HG02798 (cell line): ENCODE measurements around the gene PKP4.

Source experiments
- ATAC-seq: cut with Tn5 transposase; IDR thresholded peaks from one replicate; pipeline ENCODE4 v1.9.1; 2021; ENCODE audit warnings: mild to moderate bottlenecking; ENCODE audit not compliant: unreplicated experiment, poor library complexity

Gene PKP4

DNA sequence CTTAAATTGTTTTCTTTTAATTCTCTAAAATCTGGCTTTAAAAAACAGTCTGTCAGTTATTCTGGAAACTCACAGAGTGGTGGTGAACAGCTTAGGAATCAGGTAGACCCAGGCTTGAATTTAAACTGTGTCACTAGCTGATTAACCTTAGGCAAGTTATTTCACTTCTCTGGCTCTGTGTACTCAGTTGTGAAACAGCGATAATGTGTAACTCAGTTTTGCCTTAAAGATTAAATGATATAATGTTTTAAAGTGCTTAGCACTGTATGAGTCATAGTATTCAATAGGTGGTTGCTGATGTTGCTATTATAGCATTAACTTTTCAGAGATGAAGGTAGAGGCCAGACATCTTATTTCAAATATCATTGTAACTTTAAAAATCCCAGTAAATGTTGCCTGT is 40.7 kb downstream of the PKP4 start:
- ATAC-seq: no peak

DNA sequence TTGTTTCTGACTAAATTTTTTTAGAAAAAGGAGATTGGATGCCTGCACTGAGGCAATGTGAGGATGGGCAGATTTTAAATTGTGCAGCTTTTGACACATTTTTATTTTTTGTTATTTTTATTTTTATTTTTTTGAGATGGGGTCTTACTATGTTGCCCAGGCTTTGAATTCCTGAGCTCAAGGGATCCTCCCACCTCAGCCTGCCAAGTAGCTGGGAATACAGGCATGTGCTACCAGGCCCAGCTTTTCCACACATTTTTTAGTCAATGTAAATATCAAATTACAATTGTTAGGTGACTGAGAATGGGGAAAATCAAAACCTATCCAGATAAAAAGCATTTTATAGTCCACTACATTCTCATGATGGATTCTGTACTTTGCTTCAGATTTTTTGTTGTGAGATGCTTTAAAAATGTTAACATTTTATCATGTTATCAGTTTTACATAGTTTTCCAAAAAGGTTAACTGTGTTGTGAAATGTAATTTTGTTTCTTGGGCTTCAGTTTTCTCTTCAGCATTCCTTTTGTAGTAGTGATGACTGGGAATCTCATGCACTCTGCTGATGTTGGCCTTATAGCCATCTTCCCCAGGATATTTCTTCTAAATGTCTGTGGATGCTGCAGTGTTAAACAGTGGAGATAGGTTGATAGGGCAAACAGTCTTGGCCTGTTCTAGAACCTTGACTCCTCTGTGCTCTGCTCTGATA is 41.4 kb downstream of the PKP4 start:
- ATAC-seq: no peak

DNA sequence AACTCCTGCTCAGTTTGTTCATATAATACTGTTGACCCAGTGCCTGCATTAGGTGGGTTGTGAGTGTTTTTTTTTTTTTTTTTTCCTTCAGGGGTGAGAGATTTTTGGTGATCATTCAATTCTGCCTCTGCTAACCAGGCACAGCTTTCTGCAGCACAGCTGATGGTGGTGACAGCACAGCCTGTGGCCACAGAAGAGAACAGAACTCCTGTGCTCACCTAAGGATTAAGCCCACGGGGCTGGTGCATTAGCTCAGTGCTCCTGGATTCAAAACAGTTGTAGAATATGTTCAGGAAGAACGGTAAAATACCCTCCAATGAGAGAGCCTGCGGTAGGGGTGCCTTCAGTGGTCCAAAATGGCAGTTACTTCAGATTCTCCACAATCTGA is 42.0 kb downstream of the PKP4 start:
- no peak for ATAC-seq

DNA sequence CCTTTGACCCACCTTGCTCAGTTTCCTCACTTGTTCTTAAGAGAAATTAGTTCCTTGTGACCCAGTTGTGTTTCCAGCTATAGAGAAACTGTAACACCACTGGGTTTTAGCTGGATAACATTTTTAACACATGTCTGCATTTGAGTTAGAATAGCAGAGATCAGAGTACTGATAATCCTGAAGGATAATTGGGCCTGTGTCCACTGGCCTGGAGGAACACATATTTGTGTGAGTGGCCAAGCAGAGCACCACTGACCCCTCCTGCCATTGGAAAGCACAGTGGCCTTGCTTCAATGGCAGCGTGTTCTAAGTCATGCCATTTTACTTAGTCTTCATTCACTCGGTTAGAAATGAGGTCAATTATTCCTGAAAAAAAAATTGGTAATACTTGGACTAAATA is 42.6 kb downstream of the PKP4 start:
- no peak for ATAC-seq

- ATAC-seq: no peak
Measured at GRCh38 chr2:158500333-158500732, 43.6 kb downstream of the PKP4 start.

DNA sequence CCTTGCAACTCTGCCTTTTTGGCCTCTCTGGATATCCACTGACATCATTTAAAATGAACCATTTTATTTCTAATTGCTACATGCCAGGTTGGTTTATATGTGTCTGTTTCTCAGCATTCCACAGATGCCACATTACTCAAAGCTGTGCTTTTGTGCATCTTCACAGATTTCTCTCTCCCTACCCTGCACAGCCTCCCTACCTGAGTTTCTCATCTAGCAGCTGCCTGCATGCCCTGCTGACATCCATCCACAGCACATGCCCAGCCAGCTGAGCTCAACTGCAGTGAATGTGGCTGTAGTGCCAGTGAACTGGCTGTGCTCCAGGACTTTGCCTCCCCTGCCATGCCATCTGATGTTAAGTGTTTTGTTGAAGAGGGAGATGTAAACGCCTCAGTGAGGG is 44.5 kb downstream of the PKP4 start:
- ATAC-seq: no peak

DNA sequence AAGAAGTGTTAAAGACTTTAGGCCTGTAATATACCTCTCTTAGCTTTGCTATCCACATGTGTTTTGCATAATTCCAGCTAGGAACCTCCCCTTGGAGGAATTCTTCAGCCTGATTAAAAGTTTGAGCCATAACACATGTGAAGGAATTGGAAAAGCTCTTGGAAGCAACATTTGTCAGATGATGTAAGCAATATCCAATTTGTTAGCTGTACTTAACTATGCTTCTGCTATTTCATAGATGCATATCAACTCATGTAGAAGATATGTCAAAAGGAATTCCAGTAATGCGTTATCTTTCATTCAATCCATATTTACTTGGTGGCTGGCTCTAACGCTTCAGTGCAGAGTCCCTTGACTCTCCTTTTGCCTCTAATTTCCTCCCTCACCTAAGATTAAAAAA is 46.2 kb downstream of the PKP4 start:
- no peak for ATAC-seq

DNA sequence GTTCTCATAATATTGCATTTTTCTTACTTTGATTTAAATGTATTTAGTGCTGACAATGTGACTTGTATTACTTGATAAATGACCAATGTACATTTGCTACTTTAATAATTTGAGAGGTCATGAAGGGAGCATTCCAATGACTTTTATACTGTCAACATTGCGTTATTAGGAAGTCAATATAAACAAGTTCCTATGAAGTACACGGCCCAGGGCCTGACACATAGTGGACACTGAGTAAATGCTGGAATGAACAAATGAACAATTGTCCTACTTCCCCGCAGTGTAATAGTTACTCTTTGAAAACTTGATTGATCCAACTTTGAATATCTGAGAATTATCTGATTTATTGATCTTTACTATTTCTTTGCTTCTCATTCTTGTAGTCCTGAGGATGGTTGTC is 47.3 kb downstream of the PKP4 start:
- no peak for ATAC-seq

GRCh38 chr2:158505448-158505934 is 48.7 kb downstream of the PKP4 start:
- ATAC-seq: no peak

DNA sequence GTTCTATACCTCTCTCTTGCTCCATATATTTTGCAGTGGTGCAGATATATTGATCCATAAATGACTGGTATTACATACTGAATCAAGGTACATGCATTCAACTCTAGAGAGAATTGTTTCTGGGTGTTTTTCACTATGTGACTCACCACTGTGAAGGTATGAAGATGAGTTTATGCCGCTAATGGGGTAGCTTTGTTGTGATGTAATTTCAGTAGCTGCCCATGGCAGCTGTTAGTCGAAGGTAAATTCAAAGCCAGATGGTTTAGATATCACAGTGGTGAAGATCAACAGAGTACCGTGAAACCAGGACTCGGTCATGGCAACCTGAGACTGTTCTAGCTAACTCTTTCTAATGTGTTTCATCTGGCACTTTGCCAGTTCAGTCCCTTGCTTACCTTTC is 50.4 kb downstream of the PKP4 start:
- peak; percentile 76 for ATAC-seq

DNA sequence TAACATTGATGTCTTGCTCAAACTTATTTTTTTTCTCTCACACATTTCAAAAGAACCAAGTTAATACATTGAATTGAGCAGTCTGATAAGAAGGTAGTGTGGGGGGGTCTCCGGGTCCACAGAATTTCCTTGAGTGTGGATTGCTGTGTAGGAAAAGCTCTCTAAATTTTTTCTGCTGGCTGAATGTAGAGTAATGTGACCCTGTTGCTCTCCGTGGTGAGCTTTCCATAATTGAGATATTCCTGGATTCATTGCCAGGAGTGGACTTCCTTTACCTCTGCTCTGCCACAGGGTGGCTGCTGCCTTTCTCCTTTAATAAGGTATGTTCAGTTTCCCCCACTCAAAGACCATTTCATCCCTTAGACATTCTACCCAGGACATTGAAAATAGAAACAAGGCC is 50.9 kb downstream of the PKP4 start:
- no peak for ATAC-seq

DNA sequence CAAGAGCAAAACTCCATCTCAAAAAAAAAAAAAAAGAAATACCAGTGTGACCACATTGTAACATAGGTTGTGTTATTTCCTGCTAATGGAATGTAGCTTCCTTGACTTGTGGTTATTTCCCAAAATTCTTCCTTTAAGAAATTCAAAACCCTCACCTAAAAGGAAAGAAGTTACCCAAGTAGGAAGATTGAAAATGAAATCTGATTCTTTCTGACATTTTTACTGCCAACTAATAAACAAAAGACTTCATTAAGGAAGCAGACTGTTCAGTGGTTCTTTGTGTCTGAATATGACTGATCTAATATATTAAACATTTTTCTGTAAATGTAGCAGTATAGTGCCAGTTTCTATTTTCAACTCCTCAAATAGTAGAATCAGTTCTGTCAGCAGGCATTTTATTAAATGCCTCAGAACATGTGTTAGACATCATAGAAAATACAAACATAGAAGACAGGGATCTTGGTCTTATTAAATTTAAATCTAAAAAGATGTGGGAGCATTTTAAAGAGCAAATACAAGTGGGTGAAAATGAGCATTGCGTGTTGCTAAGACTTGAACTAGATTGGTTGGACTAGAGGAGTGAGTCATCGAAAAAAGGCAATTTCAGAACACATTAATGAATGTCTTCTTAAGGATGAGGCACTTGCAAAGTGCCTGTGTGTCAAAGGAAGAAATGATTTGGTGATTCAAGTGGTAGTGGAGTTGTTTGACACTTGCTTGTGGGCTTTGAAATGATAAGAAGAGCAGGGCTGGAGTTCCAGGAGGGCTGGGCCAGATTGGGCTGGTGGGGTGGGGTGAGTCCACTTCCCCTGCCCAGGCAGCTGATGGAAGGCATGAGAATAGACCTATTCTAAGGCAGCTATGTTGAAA is 53.4 kb downstream of the PKP4 start:
- ATAC-seq: no peak

- no peak for ATAC-seq
Measured at GRCh38 chr2:158510887-158511286, 54.1 kb downstream of the PKP4 start.

DNA sequence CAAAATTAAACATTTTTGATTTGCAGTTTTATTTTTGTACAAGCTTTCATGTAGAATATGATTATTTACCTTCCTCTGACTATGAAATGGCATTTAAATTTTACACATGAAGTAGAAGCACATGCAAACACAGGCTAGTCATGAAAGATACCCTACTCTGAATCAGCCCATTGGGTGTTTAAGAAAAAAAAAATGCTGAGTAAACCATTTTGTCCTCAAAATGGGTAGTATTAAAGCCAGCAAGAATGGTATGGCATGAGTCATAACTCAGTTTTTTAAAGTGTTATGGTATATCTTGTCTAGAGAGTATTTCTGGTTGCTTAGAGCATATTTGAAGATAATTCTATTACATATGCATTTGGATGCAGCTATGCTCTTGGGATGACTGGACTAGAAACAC is 55.0 kb downstream of the PKP4 start:
- no peak for ATAC-seq

DNA sequence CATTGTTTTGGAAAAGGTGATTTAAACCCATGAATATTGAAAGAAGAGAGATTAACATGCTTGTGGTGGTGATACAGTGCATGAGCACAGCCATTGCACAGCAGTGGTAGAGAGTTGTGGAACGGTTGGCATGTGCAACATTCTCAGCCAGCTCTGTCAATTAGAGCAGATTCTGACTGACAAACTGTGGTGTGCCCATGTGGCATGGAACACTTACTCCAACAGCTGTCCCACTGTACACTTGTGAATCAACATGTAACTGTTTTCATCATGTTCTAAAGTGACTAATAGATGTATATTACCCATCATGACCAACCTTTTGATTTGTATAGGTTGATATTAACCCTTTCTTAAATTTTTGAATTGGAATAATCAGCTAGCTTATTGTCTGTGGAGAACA is 55.6 kb downstream of the PKP4 start:
- ATAC-seq: no peak

- ATAC-seq: no peak
Measured at GRCh38 chr2:158513841-158514240, 57.1 kb downstream of the PKP4 start.

DNA sequence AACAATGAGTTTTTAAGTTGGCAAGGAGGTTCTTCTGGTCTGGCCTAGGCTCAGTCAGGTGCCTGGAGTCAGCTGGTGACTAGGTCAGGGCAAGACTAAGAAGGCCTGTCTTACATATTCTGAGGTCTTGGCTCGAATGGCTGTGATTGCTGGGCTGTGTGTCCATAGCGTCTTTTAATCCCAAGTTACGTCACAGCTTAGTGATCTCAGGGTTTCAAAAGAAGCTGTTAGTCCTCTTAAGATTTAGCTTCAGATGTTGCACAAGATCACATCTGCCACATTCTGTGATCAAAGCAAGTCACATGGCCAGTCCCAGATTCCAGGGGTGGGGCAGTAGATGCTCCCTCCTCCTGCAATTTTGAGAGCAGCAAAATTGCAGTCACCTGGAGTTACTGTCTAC is 61.3 kb downstream of the PKP4 start:
- ATAC-seq: no peak

- ATAC-seq: no peak
Measured at GRCh38 chr2:158519481-158519880, 62.7 kb downstream of the PKP4 start.

DNA sequence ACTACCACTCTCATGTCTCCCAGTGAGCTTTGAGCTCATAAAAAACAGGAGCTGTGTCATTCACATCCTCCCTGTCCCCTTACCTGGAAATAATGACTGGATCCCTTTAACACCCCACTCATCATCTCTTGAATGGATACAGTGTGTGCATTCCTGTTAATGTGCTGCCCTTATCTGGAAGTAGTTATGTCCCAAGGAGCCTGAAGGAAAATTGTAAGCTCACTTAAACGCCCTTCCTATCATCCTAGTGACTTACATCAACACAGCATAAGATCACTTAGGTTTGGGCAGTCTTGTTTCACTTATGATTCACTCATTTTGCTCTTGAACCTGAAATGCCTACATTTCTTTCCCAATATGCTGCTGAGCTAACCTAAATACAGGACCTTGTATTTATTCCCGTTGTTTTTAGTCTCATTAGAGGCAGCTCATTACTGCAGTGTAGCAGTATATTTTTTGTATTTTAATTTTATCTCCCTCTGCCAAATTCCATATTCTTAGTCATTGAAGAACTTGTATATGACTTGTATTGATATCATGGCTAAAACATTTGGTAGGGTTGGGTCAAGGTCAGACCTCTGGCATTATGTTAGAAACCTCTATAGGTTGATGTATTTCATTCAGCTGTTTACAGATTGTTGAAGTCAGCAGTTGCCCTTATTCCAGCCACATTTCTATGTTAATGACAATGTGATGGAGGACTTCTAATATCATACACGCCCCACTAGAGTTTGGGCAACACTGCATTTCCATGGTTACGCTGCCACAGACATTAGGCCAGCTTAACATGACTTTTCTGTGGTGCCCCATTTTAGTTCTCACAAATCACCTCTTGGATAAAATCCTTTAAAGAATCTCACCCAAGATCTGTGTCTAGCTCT is 72.9 kb downstream of the PKP4 start:
- ATAC-seq: no peak

- no peak for ATAC-seq
Measured at GRCh38 chr2:158530829-158531228, 74.1 kb downstream of the PKP4 start.

GRCh38 chr2:158533009-158533408 is 76.3 kb downstream of the PKP4 start:
- ATAC-seq: no peak
